GM13977 (cell line): ENCODE measurements around the gene GRID2.

Experiments
- DNase-seq: peaks from one replicate; pipeline ENCODE4 v3.0.0; 2012; ENCODE audit warnings: low spot score
- in situ Hi-C: fragments of 300-500 bp; cut with MboI; formaldehyde crosslinking; loops from one replicate; pipeline ENCODE4 v1.12.0; 2022; ENCODE audit warnings: low sequenced_read_pairs, low pct_unique_long_range_greater_than_20kb, mixed read lengths, inconsistent platforms; ENCODE audit not compliant: unreplicated experiment
- TF ChIP-seq, protein P1 (sequence below): IDR thresholded peaks from 2 replicates; pipeline ENCODE4 v1.5.1; 2012; ENCODE audit warnings: mild to moderate bottlenecking, control low read depth; ENCODE audit not compliant: insufficient read depth; ENCODE audit errors: extremely low read depth, missing control alignments

GRID2 gene

GRCh38 chr4:93645120-93645519 is 1341.4 kb downstream of the GRID2 start:
- in situ Hi-C loops: no loop called here
- TF ChIP-seq, protein P1, sequence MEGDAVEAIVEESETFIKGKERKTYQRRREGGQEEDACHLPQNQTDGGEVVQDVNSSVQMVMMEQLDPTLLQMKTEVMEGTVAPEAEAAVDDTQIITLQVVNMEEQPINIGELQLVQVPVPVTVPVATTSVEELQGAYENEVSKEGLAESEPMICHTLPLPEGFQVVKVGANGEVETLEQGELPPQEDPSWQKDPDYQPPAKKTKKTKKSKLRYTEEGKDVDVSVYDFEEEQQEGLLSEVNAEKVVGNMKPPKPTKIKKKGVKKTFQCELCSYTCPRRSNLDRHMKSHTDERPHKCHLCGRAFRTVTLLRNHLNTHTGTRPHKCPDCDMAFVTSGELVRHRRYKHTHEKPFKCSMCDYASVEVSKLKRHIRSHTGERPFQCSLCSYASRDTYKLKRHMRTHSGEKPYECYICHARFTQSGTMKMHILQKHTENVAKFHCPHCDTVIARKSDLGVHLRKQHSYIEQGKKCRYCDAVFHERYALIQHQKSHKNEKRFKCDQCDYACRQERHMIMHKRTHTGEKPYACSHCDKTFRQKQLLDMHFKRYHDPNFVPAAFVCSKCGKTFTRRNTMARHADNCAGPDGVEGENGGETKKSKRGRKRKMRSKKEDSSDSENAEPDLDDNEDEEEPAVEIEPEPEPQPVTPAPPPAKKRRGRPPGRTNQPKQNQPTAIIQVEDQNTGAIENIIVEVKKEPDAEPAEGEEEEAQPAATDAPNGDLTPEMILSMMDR: no peak

DNA sequence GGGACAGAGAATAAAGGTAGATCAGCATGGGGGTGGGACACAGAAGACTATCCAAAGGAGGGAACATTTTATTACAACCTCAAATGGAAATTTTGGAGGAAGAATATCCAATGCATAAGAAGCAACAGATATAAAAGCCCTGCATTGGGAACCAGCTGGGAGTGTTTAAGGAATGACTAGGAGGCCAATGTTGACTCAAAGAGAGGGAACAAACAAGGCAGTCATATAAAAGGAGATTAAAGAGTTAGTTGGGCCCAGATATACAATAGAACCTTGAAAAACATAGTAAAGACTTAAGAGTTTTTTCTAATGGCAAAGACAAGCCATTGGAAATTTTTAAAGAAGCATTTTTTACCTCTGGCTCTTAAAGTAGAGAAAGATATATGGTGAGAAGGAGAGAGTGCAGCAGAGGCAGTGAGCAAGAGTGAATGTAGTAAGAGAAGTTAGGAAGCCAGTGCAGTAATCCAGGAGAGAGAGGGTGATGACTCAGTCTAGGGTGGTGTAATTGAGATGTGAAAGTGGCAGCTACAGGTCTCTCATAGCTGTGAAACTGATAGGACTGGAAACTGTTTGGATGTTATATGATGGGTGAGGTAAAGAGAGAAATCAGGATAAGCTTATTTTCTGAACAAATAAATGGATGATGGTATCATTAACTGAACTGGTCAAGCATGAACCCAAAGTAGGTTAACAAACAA is 1342.6 kb downstream of the GRID2 start:
- DNase-seq: no peak
- in situ Hi-C loops: no loop called here
- TF ChIP-seq, protein P1: no peak

More at GRCh38 chr4:93645120-93645519, 1341.4 kb downstream of the GRID2 start:
- no peak for DNase-seq

- in situ Hi-C loops: no loop called here
- DNase-seq: no peak
- TF ChIP-seq, protein P1: no peak
Observed at GRCh38 chr4:93648258-93648657, 1344.5 kb downstream of the GRID2 start.

DNA sequence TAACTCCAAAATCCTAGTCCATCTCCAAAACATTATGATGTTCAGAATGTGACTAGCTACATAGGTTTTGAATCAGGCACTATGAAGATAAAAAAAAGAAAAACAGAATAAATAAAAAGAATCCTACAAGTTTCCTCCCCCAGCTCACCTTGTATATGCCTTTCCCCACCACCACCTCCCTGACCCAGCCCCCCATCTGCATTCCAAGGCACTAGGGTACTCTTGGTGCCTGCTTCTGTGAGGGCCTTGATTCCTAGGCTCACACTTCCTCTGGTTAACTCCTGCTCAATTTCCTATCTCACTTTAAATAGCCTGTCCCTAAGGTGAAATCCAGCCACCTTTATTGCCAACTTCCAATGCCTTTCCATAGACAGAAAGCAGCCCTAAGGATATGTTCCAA is 1346.1 kb downstream of the GRID2 start:
- TF ChIP-seq, protein P1: no peak
- in situ Hi-C loops: no loop called here

GRCh38 chr4:93654211-93654610 is 1350.4 kb downstream of the GRID2 start:
- in situ Hi-C loops: no loop called here
- TF ChIP-seq, protein P1: no peak
- DNase-seq: no peak

More for the DNA sequence above, 1346.1 kb downstream of the GRID2 start:
- DNase-seq: no peak

GRCh38 chr4:93657527-93657926 is 1353.8 kb downstream of the GRID2 start:
- DNase-seq: no peak
- in situ Hi-C loops: no loop called here
- TF ChIP-seq, protein P1: no peak
